ENCODE measurements around the gene FAM107B. TPM values are rescaled to one million over a fixed set of nuclear protein-coding genes. Genes with fewer than 3 reads are reported as not detected.

Gene FAM107B
- total RNA-seq, 4 donors from 2014 or later: 7.3 to 15.6 (median 13.3) TPM

DNA sequence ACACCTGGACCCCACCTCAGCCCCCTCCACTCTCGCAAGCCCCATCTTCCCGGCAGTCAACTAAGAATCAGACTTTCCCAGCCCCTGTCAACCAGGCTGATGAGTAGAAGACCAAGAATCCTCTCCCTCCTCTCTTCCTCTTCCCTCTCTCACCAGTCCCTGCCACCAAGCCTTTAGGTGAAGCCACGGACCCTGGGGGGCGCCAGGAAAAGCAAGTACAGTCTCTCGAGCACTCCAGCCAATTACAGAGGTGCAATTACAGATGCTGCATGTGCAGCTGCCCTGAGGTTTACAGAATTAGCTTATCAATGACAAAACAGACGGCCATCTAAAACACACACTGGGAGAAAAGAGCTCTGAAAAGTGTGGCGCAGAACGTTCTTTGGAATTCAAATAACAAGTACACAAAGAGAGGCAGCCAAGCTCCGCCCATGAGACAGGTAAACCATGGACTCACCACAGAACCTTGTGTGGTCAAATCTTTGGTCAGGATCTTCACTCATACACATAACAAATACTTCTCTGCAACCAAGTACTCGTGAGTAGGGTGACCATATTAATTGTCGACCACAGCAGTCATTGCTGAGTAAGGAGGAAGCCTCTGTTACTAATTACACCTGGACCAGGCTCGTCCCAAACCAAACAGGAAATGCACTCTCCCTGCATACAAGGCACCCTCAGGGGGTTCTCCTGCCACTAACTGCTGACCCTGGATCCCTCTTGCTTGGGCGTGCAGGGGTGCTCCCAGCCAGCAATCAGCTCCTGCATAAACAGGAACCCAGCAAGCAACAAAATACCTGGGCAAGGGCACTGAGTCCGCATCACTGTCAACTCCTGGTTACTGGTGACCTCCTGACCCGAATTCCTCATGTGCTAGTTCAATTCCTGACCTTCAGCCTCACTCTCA is 189.2 kb downstream of the FAM107B start:
- H3K9me3 ChIP-seq: no peaks in the 10 kb centered on the region
- peaks cover 0 to 13% (median 7%) of the 10 kb centered on the region in 3 donors for H3K4me1 ChIP-seq
- no peak overlapping the region for H3K4me3 ChIP-seq
- H3K27me3 ChIP-seq: no peaks in the 10 kb centered on the region
- 90 to 93% methylated on average over 3 to 9 of the region's 15 CpGs for WGBS, 2 donors (ENCODE audit: low coverage in 1 of 2)
- ATAC-seq: no peak
- H3K27ac ChIP-seq: no peak overlapping the region
- TF ChIP-seq POLR2AphosphoS5 (IDR thresholded peaks at IDR 0.05) (no peak), EP300 (IDR thresholded peaks at IDR 0.05) (no peak), POLR2A (IDR thresholded peaks at IDR 0.05) (no peak)
- TF ChIP-seq, protein P1, sequence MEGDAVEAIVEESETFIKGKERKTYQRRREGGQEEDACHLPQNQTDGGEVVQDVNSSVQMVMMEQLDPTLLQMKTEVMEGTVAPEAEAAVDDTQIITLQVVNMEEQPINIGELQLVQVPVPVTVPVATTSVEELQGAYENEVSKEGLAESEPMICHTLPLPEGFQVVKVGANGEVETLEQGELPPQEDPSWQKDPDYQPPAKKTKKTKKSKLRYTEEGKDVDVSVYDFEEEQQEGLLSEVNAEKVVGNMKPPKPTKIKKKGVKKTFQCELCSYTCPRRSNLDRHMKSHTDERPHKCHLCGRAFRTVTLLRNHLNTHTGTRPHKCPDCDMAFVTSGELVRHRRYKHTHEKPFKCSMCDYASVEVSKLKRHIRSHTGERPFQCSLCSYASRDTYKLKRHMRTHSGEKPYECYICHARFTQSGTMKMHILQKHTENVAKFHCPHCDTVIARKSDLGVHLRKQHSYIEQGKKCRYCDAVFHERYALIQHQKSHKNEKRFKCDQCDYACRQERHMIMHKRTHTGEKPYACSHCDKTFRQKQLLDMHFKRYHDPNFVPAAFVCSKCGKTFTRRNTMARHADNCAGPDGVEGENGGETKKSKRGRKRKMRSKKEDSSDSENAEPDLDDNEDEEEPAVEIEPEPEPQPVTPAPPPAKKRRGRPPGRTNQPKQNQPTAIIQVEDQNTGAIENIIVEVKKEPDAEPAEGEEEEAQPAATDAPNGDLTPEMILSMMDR (IDR thresholded peaks at IDR 0.05): no peak
- no peaks in the 10 kb centered on the region for H3K36me3 ChIP-seq

DNA sequence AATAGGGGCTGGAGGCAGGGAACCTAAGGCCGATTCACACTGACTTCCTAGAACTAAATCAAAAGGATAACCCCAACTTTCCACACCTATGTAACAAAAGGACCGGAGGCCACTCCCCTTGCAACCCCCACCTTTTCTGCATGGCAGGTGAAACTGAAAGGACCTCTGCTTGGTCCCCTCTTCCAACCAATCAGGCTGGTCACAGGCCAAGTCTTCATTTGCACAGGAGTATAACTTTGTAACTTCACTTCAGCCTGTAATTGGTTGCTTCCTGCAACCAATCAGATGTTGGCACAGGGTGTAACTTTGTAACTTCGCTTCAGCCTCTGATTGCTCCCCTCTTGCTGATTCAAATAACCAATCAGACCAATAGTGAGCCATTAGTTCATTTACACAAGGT is 190.0 kb downstream of the FAM107B start:
- ATAC-seq: no peak
- no peak for TF ChIP-seq POLR2A (IDR thresholded peaks at IDR 0.05)
- TF ChIP-seq EP300 (IDR thresholded peaks at IDR 0.05): no peak
- no peak for TF ChIP-seq POLR2AphosphoS5 (IDR thresholded peaks at IDR 0.05)
- TF ChIP-seq, protein P1 (IDR thresholded peaks at IDR 0.05): no peak
- no peaks in the 10 kb centered on the region for H3K9me3 ChIP-seq
- H3K4me3 ChIP-seq: no peak overlapping the region
- no peaks in the 10 kb centered on the region for H3K36me3 ChIP-seq
- H3K27me3 ChIP-seq: no peaks in the 10 kb centered on the region
- H3K4me1 ChIP-seq: peaks cover 0 to 13% (median 7%) of the 10 kb centered on the region in 3 donors
- 86 to 87% methylated on average over 3 of the region's 3 CpGs for WGBS, 2 donors (ENCODE audit: low coverage in 1 of 2)
- no peak overlapping the region for H3K27ac ChIP-seq

DNA sequence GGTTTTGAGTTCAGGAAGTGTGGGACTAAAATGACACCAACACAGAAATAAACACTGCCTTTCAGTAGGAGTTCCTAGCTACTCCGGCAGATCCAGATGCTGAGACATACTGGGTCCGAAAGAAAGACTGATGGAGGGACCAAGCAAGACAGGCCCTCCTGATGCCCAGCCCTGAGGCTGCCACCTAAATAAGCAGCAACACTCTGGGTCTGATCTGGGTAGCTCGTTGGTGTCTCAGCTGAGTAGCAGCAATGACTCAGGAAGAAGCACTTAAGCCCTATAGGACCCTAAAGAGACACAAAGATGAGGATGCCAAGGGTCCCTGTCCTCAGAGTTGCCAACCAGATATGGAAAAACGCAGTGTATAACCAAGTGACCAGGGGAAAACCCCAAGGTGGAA is 190.7 kb downstream of the FAM107B start:
- H3K27ac ChIP-seq: no peak overlapping the region
- H3K27me3 ChIP-seq: no peaks in the 10 kb centered on the region
- peaks cover 0 to 17% (median 7%) of the 10 kb centered on the region in 3 donors for H3K4me1 ChIP-seq
- H3K4me3 ChIP-seq: no peak overlapping the region
- WGBS, 2 donors (ENCODE audit: low coverage in 1 of 2): 90 to 100% methylated on average over 1 to 2 of the region's 4 CpGs
- no peak for ATAC-seq
- no peaks in the 10 kb centered on the region for H3K36me3 ChIP-seq
- TF ChIP-seq, protein P1 (IDR thresholded peaks at IDR 0.05): no peak
- TF ChIP-seq POLR2A (IDR thresholded peaks at IDR 0.05) (no peak), POLR2AphosphoS5 (IDR thresholded peaks at IDR 0.05) (no peak), EP300 (IDR thresholded peaks at IDR 0.05) (no peak)
- no peaks in the 10 kb centered on the region for H3K9me3 ChIP-seq

DNA sequence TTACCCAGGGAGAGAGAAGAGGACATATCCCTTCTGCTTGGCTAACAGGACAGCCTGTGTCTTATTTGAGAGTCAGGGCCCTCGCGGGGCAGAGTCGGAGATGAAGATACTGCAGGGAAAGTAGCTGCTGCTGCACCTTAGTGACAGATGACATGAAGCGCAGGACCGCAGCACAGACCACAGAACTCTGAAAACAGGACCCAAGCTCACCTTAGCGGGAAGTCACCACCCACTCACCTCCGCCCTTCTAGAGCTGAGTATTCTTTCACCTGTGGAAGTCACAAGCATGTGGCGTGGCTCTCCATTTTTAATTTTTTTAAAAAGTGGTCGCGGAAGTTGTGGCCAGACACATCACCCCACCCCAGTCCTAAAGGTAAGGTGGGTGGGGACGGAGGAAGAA is 191.4 kb downstream of the FAM107B start:
- WGBS, 2 donors (ENCODE audit: low coverage in 1 of 2): 82 to 96% methylated on average over 4 to 6 of the region's 11 CpGs
- H3K9me3 ChIP-seq: no peaks in the 10 kb centered on the region
- H3K27ac ChIP-seq: no peak overlapping the region
- H3K27me3 ChIP-seq: no peaks in the 10 kb centered on the region
- H3K4me1 ChIP-seq: peaks cover 0 to 21% (median 3%) of the 10 kb centered on the region in 3 donors
- ATAC-seq: no peak
- TF ChIP-seq POLR2A (IDR thresholded peaks at IDR 0.05) (no peak), EP300 (IDR thresholded peaks at IDR 0.05) (no peak), POLR2AphosphoS5 (IDR thresholded peaks at IDR 0.05) (no peak)
- TF ChIP-seq, protein P1 (IDR thresholded peaks at IDR 0.05): no peak
- H3K4me3 ChIP-seq: no peak overlapping the region
- no peaks in the 10 kb centered on the region for H3K36me3 ChIP-seq

Data from gastroesophageal sphincter (tissue), 4 donors.